WERI-Rb-1 (cell line): ENCODE results near the gene MSH5.

Experiments
- DNase-seq: peaks from one replicate; pipeline ENCODE4 v3.0.0-alpha.2; 2020
- H3K27ac ChIP-seq: fragments of 250-450 bp; sonication (Bioruptor Pico); 2 replicates; pipeline ENCODE4 v1.5.1; 2020; ENCODE audit warnings: mild to moderate bottlenecking, moderate library complexity
- H3K27me3 ChIP-seq: fragments of 250-450 bp; sonication (Bioruptor Pico); 2 replicates; pipeline ENCODE4 v1.5.1; 2021; ENCODE audit warnings: mild to moderate bottlenecking, low read depth, moderate library complexity; ENCODE audit not compliant: insufficient read depth, severe bottlenecking
- H3K36me3 ChIP-seq: fragments of 250-450 bp; sonication (Bioruptor Pico); 2 replicates; pipeline ENCODE4 v1.5.1; 2020; ENCODE audit warnings: mild to moderate bottlenecking, moderate library complexity
- H3K4me3 ChIP-seq: 2 replicates; pipeline ENCODE4 v1.5.1; 2011; ENCODE audit warnings: low read depth, mild to moderate bottlenecking, control low read depth, low read length
- H3K9me3 ChIP-seq: fragments of 250-450 bp; sonication (Bioruptor Pico); 2 replicates; pipeline ENCODE4 v1.5.1; 2021; ENCODE audit warnings: mild to moderate bottlenecking, moderate library complexity; ENCODE audit not compliant: severe bottlenecking
- TF ChIP-seq, protein P1 (sequence below): IDR thresholded peaks from 2 replicates; pipeline ENCODE4 v1.5.1; 2011; ENCODE audit warnings: low read depth, mild to moderate bottlenecking, control low read depth, inconsistent platforms, low read length

MSH5 gene

DNA sequence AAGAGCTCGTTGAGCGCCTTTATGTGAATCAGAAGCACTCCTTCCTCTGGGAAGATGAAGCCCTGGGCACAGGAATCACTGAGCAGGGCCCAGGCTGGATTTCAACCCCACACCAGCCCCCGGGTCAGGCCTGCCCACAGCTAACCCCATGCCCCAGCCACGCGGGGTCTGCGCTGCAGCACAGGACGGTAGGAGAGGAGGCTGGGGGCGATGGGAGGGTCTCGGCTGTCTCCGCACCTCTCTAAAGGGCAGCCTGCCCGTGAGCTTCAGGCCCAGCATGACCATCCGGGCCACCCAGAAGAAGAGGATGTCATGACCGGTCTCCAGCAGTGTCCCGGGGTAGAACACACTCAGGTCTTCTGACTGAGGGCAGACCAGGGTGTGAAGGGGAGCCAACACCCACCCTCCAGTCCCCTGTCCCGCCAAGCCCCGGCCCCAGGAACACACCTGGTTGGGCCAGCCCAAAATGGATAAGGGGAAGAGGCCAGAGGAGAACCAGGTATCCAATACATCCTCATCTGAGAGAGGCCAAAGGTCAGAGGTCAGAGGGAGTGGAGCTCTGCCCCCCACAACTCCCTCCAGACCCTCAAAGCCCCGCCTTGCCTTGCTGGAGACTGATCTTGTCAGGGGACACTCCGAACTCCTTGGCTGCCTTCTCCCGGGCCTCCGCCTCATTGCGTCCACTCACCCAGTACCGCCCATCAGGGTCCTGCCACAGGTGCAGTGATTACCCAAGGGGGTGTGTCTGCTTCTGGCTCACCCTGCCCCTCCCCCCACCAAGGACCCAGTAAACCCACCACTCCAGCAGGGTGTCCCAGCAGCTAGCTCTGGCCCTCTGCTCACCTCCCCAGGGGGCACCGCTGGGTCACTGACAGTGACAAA is 41.7 kb downstream of the MSH5 start:
- Histone ChIP-seq H3K27ac (no peak overlapping the region), H3K9me3 (no peaks in the 10 kb centered on the region), H3K27me3 (no peaks in the 10 kb centered on the region), H3K4me3 (no peak overlapping the region), H3K36me3 (peaks cover 90% of the 10 kb centered on the region)
- no peak for DNase-seq
- TF ChIP-seq, protein P1, sequence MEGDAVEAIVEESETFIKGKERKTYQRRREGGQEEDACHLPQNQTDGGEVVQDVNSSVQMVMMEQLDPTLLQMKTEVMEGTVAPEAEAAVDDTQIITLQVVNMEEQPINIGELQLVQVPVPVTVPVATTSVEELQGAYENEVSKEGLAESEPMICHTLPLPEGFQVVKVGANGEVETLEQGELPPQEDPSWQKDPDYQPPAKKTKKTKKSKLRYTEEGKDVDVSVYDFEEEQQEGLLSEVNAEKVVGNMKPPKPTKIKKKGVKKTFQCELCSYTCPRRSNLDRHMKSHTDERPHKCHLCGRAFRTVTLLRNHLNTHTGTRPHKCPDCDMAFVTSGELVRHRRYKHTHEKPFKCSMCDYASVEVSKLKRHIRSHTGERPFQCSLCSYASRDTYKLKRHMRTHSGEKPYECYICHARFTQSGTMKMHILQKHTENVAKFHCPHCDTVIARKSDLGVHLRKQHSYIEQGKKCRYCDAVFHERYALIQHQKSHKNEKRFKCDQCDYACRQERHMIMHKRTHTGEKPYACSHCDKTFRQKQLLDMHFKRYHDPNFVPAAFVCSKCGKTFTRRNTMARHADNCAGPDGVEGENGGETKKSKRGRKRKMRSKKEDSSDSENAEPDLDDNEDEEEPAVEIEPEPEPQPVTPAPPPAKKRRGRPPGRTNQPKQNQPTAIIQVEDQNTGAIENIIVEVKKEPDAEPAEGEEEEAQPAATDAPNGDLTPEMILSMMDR: no peak

DNA sequence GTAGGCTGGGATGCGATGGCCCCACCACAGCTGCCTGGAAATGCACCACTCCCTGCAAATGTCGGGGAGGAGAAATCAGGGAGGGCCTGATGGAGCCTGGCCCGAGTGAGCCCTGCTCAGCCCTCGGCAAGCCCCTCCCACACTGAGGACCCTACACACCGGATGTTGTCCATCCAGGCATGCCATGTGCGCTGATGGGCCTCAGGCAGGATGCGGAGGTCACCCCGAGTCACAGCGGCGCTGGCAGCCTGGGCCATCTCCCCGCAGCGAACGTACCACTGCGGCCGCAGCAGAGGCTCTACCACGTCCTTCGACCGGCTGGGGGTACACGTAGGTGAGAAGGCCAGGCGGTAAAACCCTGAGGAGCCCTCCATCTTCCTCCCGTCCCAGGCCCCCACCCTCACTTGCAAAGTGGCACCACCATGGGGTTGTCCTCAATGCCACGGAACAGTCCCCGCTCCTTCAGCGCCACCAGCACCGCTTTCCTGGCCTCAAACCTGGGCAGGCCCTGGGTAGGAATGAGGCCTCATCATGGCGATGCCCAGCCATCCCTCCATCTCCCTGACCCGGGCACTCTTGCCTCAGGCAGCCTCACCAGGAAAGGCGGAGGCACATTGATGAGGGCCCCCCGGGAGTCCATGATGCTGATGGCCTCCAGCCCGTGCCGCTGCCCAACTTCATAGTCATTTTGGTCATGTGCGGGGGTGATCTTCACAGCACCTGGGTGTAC is 42.5 kb downstream of the MSH5 start:
- H3K4me3 ChIP-seq: no peak overlapping the region
- H3K9me3 ChIP-seq: no peaks in the 10 kb centered on the region
- TF ChIP-seq, protein P1: no peak
- H3K36me3 ChIP-seq: peaks cover 93% of the 10 kb centered on the region
- H3K27ac ChIP-seq: no peak overlapping the region
- no peaks in the 10 kb centered on the region for H3K27me3 ChIP-seq
- no peak for DNase-seq

DNA sequence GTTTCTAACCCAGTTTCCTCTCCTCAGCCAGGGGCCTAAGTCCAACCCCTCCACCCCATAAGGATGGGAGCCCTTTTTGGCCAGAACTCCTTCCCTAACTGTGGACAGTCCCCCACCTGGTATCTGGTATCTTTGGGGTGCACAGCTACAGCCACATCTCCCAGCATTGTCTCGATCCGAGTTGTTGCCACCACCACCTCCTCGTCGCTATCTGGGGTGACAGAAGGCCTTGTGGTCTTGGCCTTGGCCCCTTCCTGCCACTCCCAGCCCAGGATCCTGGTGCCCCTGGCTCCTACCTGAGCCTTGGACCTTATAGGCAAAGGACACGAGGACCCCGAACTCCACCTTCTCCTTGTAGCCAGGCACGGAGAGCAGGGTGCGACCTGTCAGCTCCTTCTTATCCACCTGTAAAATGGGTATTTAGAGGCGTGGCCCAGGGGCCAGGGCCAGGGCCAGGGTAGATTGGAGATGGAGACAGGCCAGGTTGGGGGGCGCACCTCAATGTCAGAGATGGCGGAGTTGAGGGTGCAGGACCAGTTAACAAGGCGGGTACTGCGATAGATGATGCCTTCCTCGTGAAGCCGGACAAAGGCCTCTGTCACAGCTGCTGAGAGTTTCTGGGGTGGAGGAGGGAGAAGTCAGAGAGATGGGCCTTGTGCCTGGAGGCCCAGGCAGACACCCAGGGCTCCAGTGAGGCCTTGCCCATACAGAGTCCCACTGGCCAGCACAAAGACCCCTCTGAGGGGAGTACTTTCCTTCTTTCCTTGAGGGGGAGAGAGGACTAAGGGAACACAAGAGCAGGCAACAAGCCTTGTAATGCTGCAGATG is 44.5 kb downstream of the MSH5 start:
- Histone ChIP-seq H3K36me3 (peaks cover 91% of the 10 kb centered on the region), H3K4me3 (no peak overlapping the region), H3K27ac (no peak overlapping the region), H3K9me3 (no peaks in the 10 kb centered on the region), H3K27me3 (no peaks in the 10 kb centered on the region)
- no peak for DNase-seq
- TF ChIP-seq, protein P1: no peak

DNA sequence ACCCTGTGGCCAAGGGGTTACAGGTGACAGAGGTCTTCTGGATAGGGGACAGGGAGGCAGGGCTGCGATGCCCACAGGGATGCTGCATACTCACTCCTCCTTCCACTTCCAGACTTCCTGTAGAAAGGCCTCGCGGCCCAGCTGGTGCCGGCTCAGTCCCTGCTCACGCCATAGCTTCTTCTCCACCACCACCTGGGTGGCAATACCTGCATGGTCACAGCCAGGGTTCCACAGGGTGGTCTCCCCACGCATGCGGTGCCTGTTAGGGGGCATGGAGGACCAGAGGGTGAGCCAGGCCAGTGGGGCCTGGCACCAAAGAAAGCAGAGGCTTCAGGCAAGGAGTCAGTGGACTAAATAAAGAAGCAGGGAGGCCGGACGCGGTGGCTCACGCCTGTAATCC is 45.7 kb downstream of the MSH5 start:
- no peak overlapping the region for H3K27ac ChIP-seq
- H3K27me3 ChIP-seq: no peaks in the 10 kb centered on the region
- H3K36me3 ChIP-seq: peaks cover 88% of the 10 kb centered on the region
- no peak overlapping the region for H3K4me3 ChIP-seq
- no peak for DNase-seq
- no peaks in the 10 kb centered on the region for H3K9me3 ChIP-seq
- TF ChIP-seq, protein P1: no peak

DNA sequence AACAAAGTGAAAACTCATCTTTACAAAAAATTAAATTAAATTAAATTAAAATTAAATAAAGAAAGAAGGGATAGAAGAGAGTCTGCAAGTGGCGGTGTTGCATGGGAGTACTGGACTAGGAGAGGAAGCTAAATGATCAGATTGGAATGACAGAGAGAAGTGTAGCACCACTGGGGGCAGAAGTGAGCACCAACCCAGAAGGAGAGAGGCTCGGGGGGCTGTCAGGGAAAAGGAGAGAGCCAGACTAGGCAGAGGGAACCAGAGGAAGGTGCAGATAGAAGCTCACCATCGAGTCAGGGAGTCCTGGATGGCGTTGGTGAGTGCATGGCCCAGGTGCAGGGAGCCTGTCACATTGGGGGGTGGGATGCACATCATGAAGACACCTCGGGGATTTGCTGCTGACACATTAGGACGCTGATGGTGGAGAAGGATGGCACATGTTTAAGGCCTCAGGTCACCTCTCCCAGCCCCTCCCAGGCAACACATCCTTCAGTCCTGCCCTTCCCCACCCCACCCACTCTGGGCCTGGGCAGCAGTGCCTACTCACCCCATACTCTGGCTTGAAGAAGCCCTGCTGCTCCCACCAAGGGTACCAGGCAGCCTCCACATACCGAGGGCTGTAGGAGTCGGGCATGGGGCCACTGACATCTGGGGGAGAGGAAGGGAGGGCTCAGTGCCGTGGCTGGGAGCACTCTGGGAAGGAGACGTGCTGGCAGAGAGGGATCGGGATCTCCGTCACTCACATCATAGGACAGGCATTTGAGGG is 51.7 kb downstream of the MSH5 start:
- peak; percentile 85 for DNase-seq
- no peak overlapping the region for H3K27ac ChIP-seq
- H3K9me3 ChIP-seq: no peaks in the 10 kb centered on the region
- H3K27me3 ChIP-seq: no peaks in the 10 kb centered on the region
- TF ChIP-seq, protein P1: peak; percentile 88
- H3K4me3 ChIP-seq: no peak overlapping the region
- peaks cover 59% of the 10 kb centered on the region for H3K36me3 ChIP-seq
